ENCODE results near the gene ARL8A.
"Not testable (repeated sequence)": the region's sequence is repeated elsewhere in the genome, so short reads cannot be mapped to it uniquely, and the experiment has no call there.

- not testable (repeated sequence) for TF ChIP-seq CTCF (conservative IDR thresholded peaks at IDR 0.05; ENCODE audit: low read depth, low read length); POLR2A (IDR thresholded peaks at IDR 0.05; ENCODE audit: low read depth, low read length); NFE2L2 (IDR thresholded peaks at IDR 0.05; ENCODE audit: low read depth, low read length); RAD21 (IDR thresholded peaks at IDR 0.05; ENCODE audit: low read length); ELK1 (IDR thresholded peaks at IDR 0.05; ENCODE audit: borderline replicate concordance, low read depth, low read length); MAFK (IDR thresholded peaks at IDR 0.05; ENCODE audit: low read depth, low read length); CEBPB (IDR thresholded peaks at IDR 0.05; ENCODE audit: low read depth, low read length)
These were observed 3.1 kb downstream of the ARL8A start for GRCh38 chr1:202141468-202141867.

Data from IMR-90 (cell line).